ENCODE results near the gene CNTNAP2.

GRCh38 chr7:146542101-146542500 is 425.5 kb downstream of the CNTNAP2 start:
- TF ChIP-seq CTCF (IDR thresholded peaks at IDR 0.05), result no peak
- no peak for TF ChIP-seq POLR2A (IDR thresholded peaks at IDR 0.05)
